ENCODE measurements around the gene LUC7L3. TPM values are rescaled to one million over a fixed set of nuclear protein-coding genes. Genes with fewer than 3 reads are reported as not detected.
A peak's percentile ranks its signal among the peaks of the same experiment; 100 is the strongest.
"Not testable (repeated sequence)": the region's sequence is repeated elsewhere in the genome, so short reads cannot be mapped to it uniquely, and the experiment has no call there.

Gene LUC7L3
- total RNA-seq, 1 experiment from 2014 or later, result 24.0 TPM

GRCh38 chr17:50781167-50781566 is 61.8 kb downstream of the LUC7L3 start:
- no peak for DNase-seq (ENCODE audit: low read depth)

DNA sequence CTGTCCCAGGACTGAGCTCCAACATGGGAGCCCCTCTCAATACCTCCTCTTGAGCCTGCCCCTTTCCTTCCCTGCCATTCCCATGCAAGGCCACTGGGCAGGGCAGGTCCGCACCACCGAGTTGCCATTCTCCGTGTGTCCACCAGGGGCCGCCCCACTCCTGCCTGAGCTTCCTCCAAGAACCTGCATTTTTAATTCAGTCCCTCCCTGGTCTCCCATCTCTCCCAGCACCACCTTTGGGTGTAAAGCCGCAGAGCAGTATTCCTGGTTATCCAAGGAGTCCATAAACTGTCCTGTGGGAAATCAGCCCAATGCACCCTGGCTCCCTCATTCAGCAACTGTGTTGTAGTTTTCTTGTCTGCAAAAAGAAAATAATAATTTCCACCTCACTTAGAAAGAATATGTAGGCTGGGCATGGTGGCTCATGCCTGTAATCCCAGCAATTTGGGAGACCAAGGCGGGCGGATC is 63.8 kb downstream of the LUC7L3 start:
- DNase-seq (ENCODE audit: low read depth), result peak; percentile 73

DNA sequence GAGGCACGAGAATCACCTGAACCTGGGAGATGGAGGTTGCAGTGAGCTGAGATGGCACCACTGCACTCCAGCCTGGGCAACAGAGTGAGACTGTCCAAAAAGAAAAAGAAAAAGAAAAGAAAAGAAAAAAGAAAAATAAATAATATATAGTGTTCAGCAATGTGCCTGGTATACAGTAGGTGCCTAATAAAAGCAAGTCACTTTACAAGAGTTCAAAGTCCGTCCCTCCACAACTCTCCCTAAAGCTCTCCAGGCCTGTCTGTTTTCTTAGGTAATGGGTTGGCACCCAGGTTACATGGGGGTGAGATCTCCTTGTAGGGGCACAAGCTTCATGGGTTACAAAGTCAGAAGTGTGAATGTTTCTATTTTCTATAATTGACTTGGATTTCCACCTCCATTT is 64.5 kb downstream of the LUC7L3 start:
- no peak for DNase-seq (ENCODE audit: low read depth)

- no peak for DNase-seq (ENCODE audit: low read depth)
Measured at GRCh38 chr17:50785126-50785525, 65.7 kb downstream of the LUC7L3 start.

- DNase-seq (ENCODE audit: low read depth), result peak; percentile 45
Measured at GRCh38 chr17:50785946-50786570, 66.7 kb downstream of the LUC7L3 start.

DNA sequence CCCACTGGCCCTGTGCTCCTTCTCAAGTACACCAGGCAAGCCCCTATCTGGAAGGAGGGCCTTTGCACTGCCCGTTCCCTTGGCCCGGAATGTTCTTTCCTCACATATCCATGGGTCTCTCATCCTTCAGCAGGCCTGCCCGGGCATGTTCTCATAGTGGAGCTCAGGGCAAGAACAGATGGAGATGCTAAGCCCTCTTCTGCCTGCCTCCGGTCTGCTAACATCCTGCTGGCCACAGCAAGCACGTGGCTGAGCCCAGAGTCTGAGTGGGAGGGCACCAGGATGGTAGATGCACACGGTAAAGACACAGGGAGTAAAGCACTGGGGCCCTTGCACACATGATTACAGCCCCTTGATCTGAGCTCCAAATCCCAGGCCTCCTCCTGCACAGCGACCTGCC is 67.7 kb downstream of the LUC7L3 start:
- DNase-seq (ENCODE audit: low read depth), result no peak

DNA sequence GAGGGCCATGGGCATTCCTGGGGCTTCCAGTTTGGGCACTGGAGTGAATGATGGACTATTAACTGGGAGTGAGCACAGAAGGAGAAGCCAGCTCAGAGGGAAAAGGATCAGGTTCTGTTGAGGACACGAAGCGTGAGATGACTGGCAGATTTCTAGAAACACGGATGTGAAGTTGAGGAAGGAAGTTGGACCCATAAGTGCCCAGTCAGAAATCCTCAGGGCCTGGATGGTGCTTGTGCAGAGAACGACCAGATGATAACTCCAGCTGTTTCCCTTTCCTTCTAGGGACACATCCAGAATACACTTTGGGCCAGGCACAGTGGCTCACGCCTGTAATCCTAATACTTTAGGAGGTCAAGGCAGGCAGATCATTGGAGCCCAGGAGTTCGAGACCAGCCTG is 71.2 kb downstream of the LUC7L3 start:
- no peak for DNase-seq (ENCODE audit: low read depth)

DNA sequence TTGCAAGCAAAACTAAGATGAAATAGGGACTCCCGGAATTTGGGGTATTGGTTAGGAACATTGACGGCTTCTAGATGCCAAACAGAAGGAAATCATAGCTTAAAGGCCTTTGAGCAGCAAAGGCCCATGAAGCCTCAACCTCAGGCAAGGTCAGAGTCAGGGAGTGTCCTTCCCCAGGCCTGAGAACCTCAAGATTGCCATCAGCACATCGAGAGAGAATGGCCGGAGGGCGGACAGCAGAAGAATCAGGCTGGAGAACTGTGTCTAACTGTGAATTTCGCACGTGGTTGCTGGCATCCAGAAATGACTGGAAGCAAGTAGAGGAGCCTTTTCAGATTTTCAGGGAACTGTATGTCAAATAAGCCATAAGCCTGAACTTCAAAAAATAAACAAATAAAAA is 72.7 kb downstream of the LUC7L3 start:
- no peak for DNase-seq (ENCODE audit: low read depth)

- no peak for DNase-seq (ENCODE audit: low read depth)
Measured at GRCh38 chr17:50793007-50793406, 73.6 kb downstream of the LUC7L3 start.

- DNase-seq (ENCODE audit: low read depth), result no peak
Measured at GRCh38 chr17:50794361-50794760, 75.0 kb downstream of the LUC7L3 start.

- no peak for DNase-seq (ENCODE audit: low read depth)
Measured at GRCh38 chr17:50797135-50797810, 77.9 kb downstream of the LUC7L3 start.

DNA sequence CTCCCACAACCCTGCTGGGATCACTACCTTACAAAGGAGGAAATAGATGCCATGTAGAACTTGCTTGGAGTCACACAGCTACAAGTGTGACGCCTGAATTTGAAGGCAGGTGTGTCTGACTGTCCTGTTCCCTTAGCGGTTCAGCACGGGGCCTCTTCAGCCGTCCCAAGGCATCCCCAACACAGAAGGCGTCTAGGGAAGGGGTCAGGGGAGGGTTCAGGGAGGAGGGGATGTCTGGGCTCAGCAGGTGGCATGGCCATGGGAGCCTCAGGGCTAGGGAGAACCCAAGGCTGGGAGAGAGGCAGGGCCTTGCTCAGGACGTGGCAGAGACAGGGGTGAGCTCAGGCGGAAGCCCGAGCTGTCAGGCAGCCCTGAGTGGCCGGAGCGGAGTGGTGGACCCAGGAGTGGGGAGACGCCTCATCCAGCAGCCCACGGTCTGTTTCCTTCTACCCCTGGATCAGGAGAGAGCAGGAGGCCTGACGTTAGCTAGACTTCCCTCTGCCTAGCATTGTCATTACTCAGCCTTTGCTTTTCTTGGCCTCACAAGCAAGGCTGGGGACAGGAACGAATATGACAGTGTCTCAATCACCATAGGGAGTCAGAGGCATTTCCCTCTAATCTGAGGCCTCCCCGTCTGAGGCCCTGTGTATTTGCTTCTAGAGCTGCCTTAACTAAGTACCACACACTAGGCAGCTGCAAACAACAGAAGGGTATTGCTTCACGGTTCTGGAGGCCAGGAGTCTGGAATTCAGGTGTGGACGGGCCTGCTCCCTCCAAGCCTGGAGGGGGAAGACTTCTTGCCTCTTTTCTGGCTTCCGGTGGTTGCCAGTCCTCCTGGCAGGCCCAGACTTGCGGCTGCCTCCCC is 79.3 kb downstream of the LUC7L3 start:
- no peak for DNase-seq (ENCODE audit: low read depth)

GRCh38 chr17:50799582-50799981 is 80.2 kb downstream of the LUC7L3 start:
- DNase-seq (ENCODE audit: low read depth), result no peak

GRCh38 chr17:50800196-50800700 is 80.8 kb downstream of the LUC7L3 start:
- peak; percentile 16 for DNase-seq (ENCODE audit: low read depth)

DNA sequence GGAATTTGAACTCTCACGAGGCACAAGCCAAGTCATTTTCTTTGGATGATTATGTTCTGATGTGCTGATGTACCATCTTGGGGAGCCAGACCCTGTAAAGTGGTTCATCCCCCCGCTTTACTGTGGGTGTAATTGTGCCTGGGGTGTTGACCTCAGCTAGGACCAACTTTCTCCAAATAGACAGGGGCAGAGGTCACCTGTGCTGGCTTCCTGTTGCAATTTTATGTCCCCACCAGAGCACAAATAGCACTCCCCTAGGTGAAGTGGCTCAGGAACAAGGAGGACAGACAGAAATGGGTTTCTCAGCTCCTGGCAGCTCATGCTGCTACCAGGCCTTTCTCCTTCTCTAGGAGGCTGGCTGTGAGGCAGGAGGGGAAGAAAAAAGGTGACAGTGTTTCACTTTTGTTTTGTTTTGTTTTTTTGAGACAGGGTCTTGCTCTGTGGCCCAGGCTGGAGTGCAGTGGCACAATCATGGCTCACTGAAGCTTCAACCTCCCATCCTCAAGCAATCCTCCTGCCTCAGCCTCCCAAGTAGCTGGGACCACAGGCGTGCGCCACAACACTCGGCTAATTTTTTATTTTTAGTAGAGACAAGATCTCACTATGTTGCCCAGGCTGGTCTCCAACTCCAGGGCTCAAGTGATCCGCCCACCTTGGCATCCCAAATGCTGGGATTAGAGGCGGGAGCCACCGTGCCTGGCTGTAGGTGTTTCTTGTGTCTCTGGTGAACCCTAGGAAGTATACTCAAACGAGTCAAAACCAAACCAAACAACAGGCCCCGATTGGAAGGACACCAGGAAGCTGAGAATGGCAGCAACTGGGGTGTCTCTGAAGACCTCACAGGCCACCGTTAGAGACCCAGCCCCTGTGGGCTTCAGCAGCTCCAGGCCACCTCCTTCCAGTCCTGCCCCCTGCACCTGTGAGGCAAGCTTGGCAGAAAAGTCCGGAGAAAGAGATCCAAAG is 83.5 kb downstream of the LUC7L3 start:
- DNase-seq (ENCODE audit: low read depth), result no peak

- no peak for DNase-seq (ENCODE audit: low read depth)
Measured at GRCh38 chr17:50803676-50804075, 84.3 kb downstream of the LUC7L3 start.

DNA sequence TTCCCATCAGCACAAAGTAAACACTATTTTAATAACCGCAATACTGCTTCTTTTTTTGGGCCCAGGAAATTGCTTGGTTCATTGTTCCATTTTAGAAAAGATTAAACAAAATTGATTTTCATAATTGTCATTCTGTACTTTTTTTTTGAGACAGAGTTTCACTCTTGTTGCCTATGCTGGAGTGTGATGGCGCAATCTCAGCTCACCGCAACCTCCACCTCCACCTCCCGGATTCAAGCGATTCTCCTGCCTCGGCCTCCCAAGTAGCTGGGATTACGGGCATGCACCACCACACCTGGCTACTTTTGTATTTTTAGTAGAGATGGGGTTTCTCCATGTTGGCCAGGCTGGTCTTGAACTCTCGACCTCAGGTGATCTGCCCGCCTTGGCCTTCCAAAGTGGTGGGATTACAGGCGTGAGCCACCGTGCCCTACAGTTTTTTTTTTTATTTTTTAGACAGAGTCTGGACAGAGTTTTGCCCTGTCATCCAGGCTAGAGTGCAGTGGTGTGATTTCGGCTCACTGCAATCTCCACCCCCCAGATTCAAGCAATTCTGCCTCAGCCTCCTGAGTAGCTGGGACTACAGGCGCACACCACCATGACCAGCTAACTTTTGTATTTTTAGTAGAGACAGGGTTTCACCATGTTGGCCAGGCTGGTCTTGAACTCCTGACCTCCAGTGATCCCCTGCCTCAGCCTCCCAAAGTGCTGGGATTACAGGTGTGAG is 85.5 kb downstream of the LUC7L3 start:
- not testable (repeated sequence) for DNase-seq (ENCODE audit: low read depth)

- DNase-seq (ENCODE audit: low read depth), result no peak
Measured at GRCh38 chr17:50805486-50805885, 86.1 kb downstream of the LUC7L3 start.

All from M059J (cell line).